Fibroblast of skin of back (primary cell): ENCODE results near the gene LDLRAD2. TPM values are rescaled to one million over a fixed set of nuclear protein-coding genes. Genes with fewer than 3 reads are reported as not detected.
A peak's percentile ranks its signal among the peaks of the same experiment; 100 is the strongest.
"Not testable (repeated sequence)": the region's sequence is repeated elsewhere in the genome, so short reads cannot be mapped to it uniquely, and the experiment has no call there.

Experiments used
- DNase-seq: peaks from one replicate; pipeline ENCODE4 v3.0.0-alpha.2; 2013
- polyA plus RNA-seq, 2 experiments: library from polyadenylated mRNA; unstranded; fragments of 120-200 nt; gene quantifications; one replicate each; pipeline ENCODE4 v1.2.1, GENCODE V29; 2013; ENCODE audit not compliant: insufficient read length in 2 of 2

The LDLRAD2 gene
- 16.1 TPM for polyA plus RNA-seq (2013, experiment 1 of 2; ENCODE audit: insufficient read length)
- 22.5 TPM for polyA plus RNA-seq (2013, experiment 2 of 2; ENCODE audit: insufficient read length)

GRCh38 chr1:21811875-21812305, at the start of gene LDLRAD2:
TSS of gene LDLRAD2 (plus strand) at chr1:21812265. CDS start at chr1:21812452, 187 bp downstream.
- peak; percentile 42 for DNase-seq

DNA sequence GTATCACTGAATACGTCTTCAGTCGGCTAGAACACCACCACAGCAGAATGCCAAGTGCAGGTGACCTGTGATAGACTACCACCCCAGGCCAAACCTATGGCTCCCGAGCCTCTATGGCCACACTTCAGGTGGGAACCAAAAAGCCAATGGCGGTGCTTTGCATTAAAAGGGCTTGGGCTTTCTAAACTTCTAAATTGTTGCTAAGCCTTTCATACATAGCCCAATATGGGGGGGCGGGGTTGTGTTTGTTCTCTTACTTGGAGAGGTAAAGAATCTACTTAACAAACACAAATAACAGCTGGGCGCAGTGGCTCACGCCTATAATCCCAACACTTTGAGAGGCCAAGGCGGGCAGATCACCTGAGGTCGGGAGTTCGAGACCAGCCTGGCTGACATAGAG, 48.8 kb upstream of the LDLRAD2 start:
- DNase-seq: no peak

DNA sequence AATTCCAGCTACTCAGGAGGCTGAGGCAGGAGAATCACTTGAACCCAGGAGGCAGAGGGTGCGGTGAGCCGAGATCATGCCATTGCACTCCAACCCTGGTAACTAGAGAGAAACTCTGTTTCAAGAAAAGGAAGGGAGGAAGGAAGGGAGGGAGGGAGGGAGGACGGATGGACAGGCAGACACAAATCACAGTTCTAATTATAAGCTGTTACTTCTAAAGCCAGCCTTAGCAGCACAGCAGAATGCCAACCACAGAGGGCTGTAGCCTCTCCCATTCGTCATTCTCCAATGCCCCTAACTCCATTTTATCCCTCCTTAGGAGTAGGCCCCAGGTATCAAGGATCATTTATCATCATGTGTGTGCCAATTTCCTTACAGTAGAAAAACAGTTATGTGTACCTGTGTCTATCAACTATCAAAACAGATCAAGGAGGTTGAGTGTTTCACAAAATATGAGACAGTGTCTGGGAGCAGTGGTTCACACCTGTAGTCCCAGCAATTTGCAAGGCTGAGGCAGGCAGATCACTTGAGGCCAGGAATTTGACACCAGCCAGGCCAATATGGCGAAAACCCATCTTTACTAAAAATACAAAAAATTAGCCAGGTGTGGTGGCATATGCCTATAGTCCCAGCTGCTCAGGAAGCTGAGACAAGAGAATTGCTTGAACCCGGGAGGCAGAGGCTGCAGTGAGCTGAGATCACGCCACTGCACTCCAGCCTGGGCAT, 48.2 kb upstream of the LDLRAD2 start:
- DNase-seq: no peak

DNA sequence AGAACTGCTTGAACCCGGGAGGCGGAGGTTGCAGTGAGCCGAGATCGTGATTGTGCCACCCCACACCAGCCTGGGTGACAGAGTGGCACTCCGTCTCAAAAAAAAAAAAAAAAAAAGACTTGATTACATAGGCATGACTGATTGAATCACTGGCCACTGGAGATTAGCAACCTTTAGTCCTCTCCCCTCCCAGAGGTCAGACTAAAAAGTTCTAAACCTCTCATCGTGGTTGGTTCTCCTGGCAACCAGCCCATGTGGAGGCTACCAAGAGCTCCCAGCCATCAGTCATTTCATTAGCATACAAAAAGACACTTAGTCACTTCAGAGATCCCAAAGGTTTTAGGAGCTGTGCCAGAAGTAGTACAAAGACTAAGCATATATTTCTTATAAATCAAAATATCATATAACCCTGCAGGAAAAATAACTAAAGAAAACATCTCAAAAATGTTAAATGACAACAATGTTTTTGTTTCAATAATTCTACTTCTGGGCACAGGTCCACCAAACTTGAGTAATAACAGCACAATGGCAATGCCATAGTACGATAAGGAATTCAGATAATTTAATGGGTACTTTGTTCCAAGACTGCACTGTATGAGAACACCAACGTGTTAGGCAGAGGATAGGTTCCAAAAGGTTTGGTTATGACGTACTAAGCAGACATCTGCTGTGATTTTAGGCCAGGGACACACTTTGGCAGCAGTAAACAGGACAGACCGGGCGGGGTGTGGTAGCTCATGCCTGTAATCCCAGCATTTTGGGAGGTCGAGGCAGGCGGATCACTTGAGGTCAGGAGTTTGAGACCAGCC, 47.2 kb upstream of the LDLRAD2 start:
- DNase-seq: peak; percentile 98

DNA sequence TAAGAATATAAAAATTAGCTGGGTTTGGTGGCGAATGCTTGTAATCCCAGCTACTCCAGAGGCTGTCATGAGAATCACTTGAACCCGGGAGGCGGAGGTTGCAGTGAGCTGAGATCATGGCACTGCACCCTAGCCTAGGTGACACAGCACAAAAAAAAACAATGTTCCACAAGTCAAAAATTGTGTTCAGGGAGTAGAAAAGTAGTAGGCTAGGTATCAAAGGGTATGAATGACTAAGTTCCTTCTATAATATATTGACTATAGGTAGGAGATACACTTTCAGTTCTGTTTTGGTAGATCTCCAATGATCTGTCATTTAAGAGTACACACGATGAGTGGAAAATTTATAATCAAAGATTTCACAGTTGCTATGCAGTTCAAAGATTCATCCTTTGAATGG, 45.9 kb upstream of the LDLRAD2 start:
- DNase-seq: no peak

GRCh38 chr1:21767106-21767505, 45.0 kb upstream of the LDLRAD2 start:
- DNase-seq: not testable (repeated sequence)

- no peak for DNase-seq
Measured at GRCh38 chr1:21770201-21770600, 41.9 kb upstream of the LDLRAD2 start.

DNA sequence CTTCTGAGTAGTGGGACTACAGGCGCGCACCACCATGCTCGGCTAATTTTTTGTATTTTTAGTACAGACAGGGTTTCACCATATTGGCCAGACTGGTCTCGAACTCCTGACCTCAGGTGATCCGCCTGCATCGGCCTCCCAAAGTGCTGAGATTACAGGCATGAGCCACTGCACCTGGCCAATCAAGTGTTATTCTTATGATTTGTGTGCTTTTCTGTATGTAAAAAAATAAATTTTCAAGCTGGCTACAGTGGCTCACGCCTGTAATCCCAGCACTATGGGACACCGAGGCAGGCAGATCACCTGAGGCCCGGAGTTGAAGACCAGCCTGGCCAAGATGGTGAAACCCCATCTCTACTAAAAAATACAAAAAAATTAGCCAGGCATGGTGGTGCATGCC, 41.5 kb upstream of the LDLRAD2 start:
- DNase-seq: not testable (repeated sequence)

DNA sequence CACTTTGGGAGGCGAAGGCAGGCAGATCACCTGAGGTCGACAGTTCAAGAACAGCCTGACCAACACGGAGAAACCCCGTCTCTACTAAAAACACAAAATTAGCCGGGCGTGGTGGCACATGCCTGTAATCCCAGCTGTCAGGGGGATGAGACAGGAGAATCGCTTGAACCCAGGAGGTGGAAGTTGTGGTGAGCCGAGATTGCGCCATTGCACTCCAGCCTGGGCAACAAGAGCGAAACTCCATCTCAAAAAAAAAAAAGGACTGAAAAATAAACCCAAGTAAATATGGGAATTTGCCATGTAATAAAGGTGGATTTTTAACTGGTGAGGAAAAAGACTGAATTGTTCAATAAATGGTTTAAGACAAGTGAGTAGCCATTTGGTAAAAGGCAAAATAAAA, 40.4 kb upstream of the LDLRAD2 start:
- DNase-seq: not testable (repeated sequence)

GRCh38 chr1:21773585-21773984, 38.5 kb upstream of the LDLRAD2 start:
- no peak for DNase-seq

GRCh38 chr1:21774835-21775549, 37.1 kb upstream of the LDLRAD2 start:
- no peak for DNase-seq

- DNase-seq: no peak
Measured at GRCh38 chr1:21775550-21775914, 36.5 kb upstream of the LDLRAD2 start.

DNA sequence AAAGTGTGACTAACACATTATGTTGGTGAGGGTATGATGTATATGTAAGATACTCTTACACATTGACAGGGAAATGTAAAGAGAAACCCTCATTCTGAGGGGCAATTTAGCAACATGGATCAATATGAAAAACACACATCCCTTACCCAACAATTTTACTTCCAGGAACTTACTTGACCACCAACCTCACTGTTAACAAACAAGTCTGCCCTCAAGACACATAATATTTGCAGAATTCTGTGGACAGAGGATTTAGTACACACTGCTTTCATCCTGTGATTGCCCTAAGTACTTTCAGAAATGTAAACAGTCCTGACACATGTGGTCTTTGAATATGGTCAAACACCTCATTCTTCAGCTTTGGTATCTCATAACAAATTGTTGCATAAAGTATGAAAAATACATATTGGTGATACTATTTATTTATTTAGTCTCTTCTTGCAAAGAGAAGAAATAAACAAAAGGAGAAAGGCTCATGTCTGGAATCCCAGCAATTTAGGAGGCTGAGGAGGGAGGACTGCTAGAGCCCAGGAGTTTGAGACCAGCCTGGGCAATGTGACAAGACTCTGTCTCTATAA, 36.0 kb upstream of the LDLRAD2 start:
- no peak for DNase-seq

DNA sequence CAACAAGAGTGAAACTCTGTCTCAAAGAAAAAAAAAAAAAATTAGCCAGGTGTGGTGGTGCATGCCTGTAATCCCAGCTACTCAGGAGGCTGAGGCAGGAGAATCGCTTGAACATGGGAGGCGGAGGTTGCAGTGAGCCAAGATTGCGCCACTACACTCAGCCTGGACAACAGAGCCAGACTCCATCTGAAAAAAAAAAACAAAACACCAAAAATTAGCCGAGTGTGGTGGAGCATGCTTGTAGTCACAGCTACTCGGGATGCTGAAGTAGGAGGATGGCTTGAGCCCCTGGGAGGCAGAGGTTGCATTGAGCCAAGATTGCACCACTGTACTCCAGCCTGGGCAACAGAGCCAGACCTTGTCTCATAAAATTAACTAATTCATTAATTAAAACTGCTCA, 35.1 kb upstream of the LDLRAD2 start:
- not testable (repeated sequence) for DNase-seq

DNA sequence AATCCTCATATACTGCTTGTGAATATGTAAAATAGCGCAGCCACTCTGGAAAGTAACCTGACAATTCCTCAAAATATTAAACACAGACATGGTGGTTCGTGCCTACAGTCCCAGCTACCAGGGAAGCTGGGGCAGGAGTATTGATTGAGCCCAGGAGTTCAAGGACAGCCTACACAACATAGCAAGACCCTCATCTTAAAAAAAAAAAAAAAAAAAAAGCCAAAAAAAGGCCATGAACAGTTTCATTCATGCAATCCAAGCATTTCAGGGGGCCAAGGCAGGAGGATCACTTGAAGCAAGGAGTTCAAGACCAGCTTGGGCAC, 33.7 kb upstream of the LDLRAD2 start:
- DNase-seq: no peak

- peak; percentile 23 for DNase-seq
Measured at GRCh38 chr1:21779613-21780521, 32.2 kb upstream of the LDLRAD2 start.

DNA sequence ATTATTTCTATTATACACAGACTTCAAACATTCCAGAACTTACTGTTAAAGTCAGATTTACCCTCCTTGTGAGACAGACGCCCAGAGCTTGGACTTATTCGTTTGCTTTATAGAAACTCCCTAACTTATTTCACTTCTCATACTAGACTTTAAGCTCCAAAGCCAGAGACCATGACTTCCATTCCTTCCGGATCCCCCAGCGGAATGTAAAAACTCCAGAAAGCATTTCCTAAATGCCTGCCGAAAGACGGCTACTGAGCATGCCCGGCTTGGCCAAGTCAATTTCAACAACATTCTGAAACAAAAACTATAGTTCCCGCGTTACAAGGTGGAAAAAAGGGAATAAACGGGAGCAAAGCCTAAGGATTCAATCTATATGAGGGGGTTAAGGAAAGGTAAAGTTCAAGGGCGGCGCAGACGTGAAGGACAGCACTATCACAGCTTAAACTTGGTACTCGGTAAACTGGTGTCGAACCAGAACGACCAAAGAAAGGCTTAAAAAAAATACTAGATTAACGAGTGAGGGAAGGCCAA, 30.2 kb upstream of the LDLRAD2 start:
- peak; percentile 66 for DNase-seq

- DNase-seq: peak; percentile 61
Measured at GRCh38 chr1:21782349-21782867, 29.7 kb upstream of the LDLRAD2 start.

GRCh38 chr1:21782868-21783678, 29.0 kb upstream of the LDLRAD2 start, which contains the start of gene USP48:
TSS of gene USP48 (minus strand) at chr1:21783149. CDS start at chr1:21782957, 192 bp downstream.
- peak; percentile 96 for DNase-seq
